Coronary artery (tissue), 2 donors: ENCODE data around the gene HSPA9.

ENCODE experiments used
- DNase-seq: peaks from one replicate; pipeline ENCODE4 v3.0.0-alpha.2; 2017; ENCODE audit warnings: low spot score
- H3K27ac ChIP-seq, 2 donors: fragments of 200-600 bp; sonication (generic); one replicate each; pipeline ENCODE4 v1.5.1; 2016 to 2019
- H3K4me3 ChIP-seq: fragments of 200-600 bp; sonication (generic); 2 replicates; pipeline ENCODE4 v1.5.1; 2016; ENCODE audit warnings: mild to moderate bottlenecking, moderate library complexity
- TF ChIP-seq, protein P1 (sequence below): fragments of 200-600 bp; sonication (generic); IDR thresholded peaks from one replicate; pipeline ENCODE4 v1.5.1; 2019; ENCODE audit warnings: antibody characterized with exemption

Gene HSPA9

GRCh38 chr5:138529812-138530211 is 45.4 kb downstream of the HSPA9 start:
- H3K27ac ChIP-seq, result no peak overlapping the region

DNA sequence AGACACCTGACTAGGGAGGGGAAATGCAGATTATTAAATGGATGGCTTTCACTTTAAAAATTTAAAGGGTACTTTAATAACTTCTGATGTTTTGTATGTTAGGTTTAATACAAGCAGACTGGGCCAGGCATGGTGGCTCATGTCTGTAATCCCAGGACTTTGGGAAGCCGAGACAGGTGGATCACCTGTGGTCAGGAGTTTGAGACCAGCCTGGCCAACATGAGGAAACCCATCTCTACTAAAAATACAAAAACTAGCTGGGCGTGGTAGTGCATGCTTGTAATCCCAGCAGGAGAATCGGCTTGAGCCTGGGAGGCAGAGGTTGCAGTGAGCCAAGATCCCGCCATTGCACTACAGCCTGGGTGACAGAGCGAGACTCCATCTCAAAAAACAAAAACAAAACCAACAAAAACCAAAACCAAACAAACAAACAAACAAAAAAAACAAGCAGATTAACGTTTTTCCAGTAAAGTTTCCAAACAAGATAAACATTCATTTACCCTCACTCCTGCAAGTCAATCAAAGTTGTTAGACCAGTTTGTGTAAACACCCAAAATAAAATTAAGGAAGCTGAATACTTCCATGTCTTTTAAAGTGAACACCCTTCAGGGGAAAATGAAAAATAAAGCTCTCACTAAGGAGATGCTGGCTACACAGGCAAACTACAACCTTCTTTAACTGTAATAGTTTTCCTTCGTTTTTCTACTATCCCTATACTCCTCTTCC is 46.3 kb downstream of the HSPA9 start:
- TF ChIP-seq, protein P1, sequence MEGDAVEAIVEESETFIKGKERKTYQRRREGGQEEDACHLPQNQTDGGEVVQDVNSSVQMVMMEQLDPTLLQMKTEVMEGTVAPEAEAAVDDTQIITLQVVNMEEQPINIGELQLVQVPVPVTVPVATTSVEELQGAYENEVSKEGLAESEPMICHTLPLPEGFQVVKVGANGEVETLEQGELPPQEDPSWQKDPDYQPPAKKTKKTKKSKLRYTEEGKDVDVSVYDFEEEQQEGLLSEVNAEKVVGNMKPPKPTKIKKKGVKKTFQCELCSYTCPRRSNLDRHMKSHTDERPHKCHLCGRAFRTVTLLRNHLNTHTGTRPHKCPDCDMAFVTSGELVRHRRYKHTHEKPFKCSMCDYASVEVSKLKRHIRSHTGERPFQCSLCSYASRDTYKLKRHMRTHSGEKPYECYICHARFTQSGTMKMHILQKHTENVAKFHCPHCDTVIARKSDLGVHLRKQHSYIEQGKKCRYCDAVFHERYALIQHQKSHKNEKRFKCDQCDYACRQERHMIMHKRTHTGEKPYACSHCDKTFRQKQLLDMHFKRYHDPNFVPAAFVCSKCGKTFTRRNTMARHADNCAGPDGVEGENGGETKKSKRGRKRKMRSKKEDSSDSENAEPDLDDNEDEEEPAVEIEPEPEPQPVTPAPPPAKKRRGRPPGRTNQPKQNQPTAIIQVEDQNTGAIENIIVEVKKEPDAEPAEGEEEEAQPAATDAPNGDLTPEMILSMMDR, result no peak
- Histone ChIP-seq H3K4me3 (no peak overlapping the region), H3K27ac (no peak overlapping the region)
- no peak for DNase-seq

More at GRCh38 chr5:138529812-138530211, 45.4 kb downstream of the HSPA9 start:
- DNase-seq, result no peak
- H3K4me3 ChIP-seq, result no peak overlapping the region
- TF ChIP-seq, protein P1, result no peak

GRCh38 chr5:138528208-138528607 is 47.0 kb downstream of the HSPA9 start:
- Histone ChIP-seq H3K4me3 (no peak overlapping the region), H3K27ac (no peak overlapping the region)
- TF ChIP-seq, protein P1, result no peak
- no peak for DNase-seq

DNA sequence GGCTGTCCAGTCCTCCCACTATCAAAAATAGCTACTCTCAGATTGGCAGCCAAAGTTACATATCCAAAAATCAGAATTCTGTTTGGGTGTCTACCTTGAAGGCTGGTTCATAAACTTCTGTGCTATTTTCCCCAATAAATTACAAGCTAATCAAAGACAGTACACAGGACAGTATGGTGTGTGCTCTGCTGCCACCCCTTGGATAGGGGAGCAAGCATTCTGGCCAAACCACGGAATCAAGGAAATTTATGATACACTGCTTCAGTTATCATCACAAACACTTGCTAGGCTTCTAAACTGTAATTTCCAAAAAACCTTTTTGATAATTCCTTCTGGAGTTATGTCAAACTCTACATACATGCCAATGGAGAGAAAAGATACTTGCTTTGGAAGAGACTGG is 48.0 kb downstream of the HSPA9 start:
- Histone ChIP-seq H3K27ac (no peak overlapping the region), H3K4me3 (no peak overlapping the region)
- no peak for DNase-seq
- TF ChIP-seq, protein P1, result no peak

DNA sequence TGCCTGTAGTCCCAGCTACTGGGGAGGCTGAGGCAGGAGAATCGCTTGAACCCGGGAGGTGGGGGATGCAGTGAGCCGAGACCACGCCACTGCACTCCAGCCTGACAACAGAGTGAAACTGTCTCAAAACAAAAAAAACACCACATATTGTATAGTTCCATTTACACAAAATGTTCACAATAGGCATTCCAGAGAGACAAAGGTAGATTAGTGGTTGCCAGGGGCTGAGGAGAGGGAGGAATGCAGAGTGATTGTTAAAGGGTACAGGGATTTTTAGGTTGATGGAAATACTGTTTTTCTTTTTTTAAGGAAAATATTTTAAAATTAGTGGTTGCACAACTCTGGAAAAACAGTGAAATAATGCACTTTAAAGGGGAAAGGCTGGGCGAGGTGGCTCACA is 51.8 kb downstream of the HSPA9 start:
- DNase-seq, result no peak
- no peak overlapping the region for H3K4me3 ChIP-seq
- TF ChIP-seq, protein P1, result no peak
- no peak overlapping the region for H3K27ac ChIP-seq

GRCh38 chr5:138520971-138521370 is 54.2 kb downstream of the HSPA9 start:
- no peak for DNase-seq
- H3K27ac ChIP-seq, result no peak overlapping the region
- TF ChIP-seq, protein P1, result no peak
- H3K4me3 ChIP-seq, result no peak overlapping the region

- no peak overlapping the region for H3K27ac ChIP-seq
- H3K4me3 ChIP-seq, result no peak overlapping the region
- no peak for DNase-seq
- TF ChIP-seq, protein P1, result no peak
Observed at GRCh38 chr5:138517437-138517836, 57.8 kb downstream of the HSPA9 start.
